ENCODE measurements around the gene LPP.

The LPP gene

GRCh38 chr3:188278717-188279324 lies 124.9 kb downstream of the LPP start:
- DNase-seq (ENCODE audit: extremely low spot score): no peak
- TF ChIP-seq CTBP1 (IDR thresholded peaks at IDR 0.05; ENCODE audit: borderline replicate concordance) (peak; percentile 73), FOXA1 (IDR thresholded peaks at IDR 0.05) (no peak), ZNF384 (IDR thresholded peaks at IDR 0.05) (no peak), BHLHE40 (IDR thresholded peaks at IDR 0.05; ENCODE audit: borderline replicate concordance) (no peak), SUZ12 (IDR thresholded peaks at IDR 0.05) (no peak), ARNT (IDR thresholded peaks at IDR 0.05) (no peak), FOXM1 (IDR thresholded peaks at IDR 0.05; ENCODE audit: borderline replicate concordance) (no peak), FOXK2 (IDR thresholded peaks at IDR 0.05) (no peak), LEF1 (IDR thresholded peaks at IDR 0.05; ENCODE audit: borderline replicate concordance) (no peak), TARDBP (IDR thresholded peaks at IDR 0.05) (no peak), L3MBTL2 (conservative IDR thresholded peaks at IDR 0.05) (no peak), NFRKB (IDR thresholded peaks at IDR 0.05) (no peak), PKNOX1 (IDR thresholded peaks at IDR 0.05) (peak; percentile 71), SP1 (IDR thresholded peaks at IDR 0.05) (no peak), HDGF (IDR thresholded peaks at IDR 0.05; ENCODE audit: borderline replicate concordance) (no peak)
- ChIA-PET POLR2A (interaction anchor here (1.4 kb wide), 1 partner anchor 124 kb away, joined by 3 read pairs; no protein-coding TSS in a partner anchor), CTCF (no interaction called here)

GRCh38 chr3:188279502-188280335 lies 125.8 kb downstream of the LPP start:
- DNase-seq (ENCODE audit: extremely low spot score): no peak
- POLR2A ChIA-PET: interaction anchor here (1.4 kb wide), 1 partner anchor 125 kb away, joined by 3 read pairs; no protein-coding TSS in a partner anchor
- TF ChIP-seq ZNF384 (IDR thresholded peaks at IDR 0.05) (no peak), PKNOX1 (IDR thresholded peaks at IDR 0.05) (peak; percentile 90)
- CTCF ChIA-PET: interaction anchor here (0.9 kb wide), 1 partner anchor 125 kb away, joined by 4 read pairs; no protein-coding TSS in a partner anchor

GRCh38 chr3:188280627-188281026 lies 126.7 kb downstream of the LPP start:
- CTCF ChIA-PET: interaction anchor here (0.9 kb wide), 1 partner anchor 126 kb away, joined by 4 read pairs; no protein-coding TSS in a partner anchor
- TF ChIP-seq ZNF384 (IDR thresholded peaks at IDR 0.05): 0 out of 2 replicates have a peak, but pooled peaks have one; percentile 9
- TF ChIP-seq HDGF (IDR thresholded peaks at IDR 0.05; ENCODE audit: borderline replicate concordance): no peak
- DNase-seq (ENCODE audit: extremely low spot score): no peak
- POLR2A ChIA-PET: no interaction called here

- ChIA-PET CTCF (no interaction called here), POLR2A (interaction anchor here (0.8 to 0.9 kb wide), 2 partner anchors 8 to 14 kb away, joined by 3 read pairs; no protein-coding TSS in a partner anchor)
- no peak for DNase-seq (ENCODE audit: extremely low spot score)
- TF ChIP-seq ZNF384 (IDR thresholded peaks at IDR 0.05) (no peak), ARNT (IDR thresholded peaks at IDR 0.05) (no peak), PKNOX1 (IDR thresholded peaks at IDR 0.05) (peak; percentile 46; the same call in 1 of the 2 replicates)
Observed at GRCh38 chr3:188282871-188283270, 128.9 kb downstream of the LPP start.

GRCh38 chr3:188283347-188283746 lies 129.4 kb downstream of the LPP start:
- ChIA-PET POLR2A (interaction anchor here (0.8 to 0.9 kb wide), 2 partner anchors 9 to 14 kb away, joined by 3 read pairs; no protein-coding TSS in a partner anchor), CTCF (no interaction called here)
- TF ChIP-seq FOXK2 (IDR thresholded peaks at IDR 0.05) (no peak), CTBP1 (IDR thresholded peaks at IDR 0.05; ENCODE audit: borderline replicate concordance) (no peak), LEF1 (IDR thresholded peaks at IDR 0.05; ENCODE audit: borderline replicate concordance) (no peak), TARDBP (IDR thresholded peaks at IDR 0.05) (no peak), HDGF (IDR thresholded peaks at IDR 0.05; ENCODE audit: borderline replicate concordance) (no peak), ARNT (IDR thresholded peaks at IDR 0.05) (no peak), PKNOX1 (IDR thresholded peaks at IDR 0.05) (no peak), FOXM1 (IDR thresholded peaks at IDR 0.05; ENCODE audit: borderline replicate concordance) (no peak), ZNF384 (IDR thresholded peaks at IDR 0.05) (no peak), FOXA1 (IDR thresholded peaks at IDR 0.05) (no peak), SP1 (IDR thresholded peaks at IDR 0.05) (no peak), SUZ12 (IDR thresholded peaks at IDR 0.05) (no peak), ELF4 (IDR thresholded peaks at IDR 0.05) (no peak), BHLHE40 (IDR thresholded peaks at IDR 0.05; ENCODE audit: borderline replicate concordance) (no peak), L3MBTL2 (conservative IDR thresholded peaks at IDR 0.05) (no peak), NFRKB (IDR thresholded peaks at IDR 0.05) (no peak)
- no peak for DNase-seq (ENCODE audit: extremely low spot score)
